ENCODE data around the gene CLRN1.

Gene CLRN1

DNA sequence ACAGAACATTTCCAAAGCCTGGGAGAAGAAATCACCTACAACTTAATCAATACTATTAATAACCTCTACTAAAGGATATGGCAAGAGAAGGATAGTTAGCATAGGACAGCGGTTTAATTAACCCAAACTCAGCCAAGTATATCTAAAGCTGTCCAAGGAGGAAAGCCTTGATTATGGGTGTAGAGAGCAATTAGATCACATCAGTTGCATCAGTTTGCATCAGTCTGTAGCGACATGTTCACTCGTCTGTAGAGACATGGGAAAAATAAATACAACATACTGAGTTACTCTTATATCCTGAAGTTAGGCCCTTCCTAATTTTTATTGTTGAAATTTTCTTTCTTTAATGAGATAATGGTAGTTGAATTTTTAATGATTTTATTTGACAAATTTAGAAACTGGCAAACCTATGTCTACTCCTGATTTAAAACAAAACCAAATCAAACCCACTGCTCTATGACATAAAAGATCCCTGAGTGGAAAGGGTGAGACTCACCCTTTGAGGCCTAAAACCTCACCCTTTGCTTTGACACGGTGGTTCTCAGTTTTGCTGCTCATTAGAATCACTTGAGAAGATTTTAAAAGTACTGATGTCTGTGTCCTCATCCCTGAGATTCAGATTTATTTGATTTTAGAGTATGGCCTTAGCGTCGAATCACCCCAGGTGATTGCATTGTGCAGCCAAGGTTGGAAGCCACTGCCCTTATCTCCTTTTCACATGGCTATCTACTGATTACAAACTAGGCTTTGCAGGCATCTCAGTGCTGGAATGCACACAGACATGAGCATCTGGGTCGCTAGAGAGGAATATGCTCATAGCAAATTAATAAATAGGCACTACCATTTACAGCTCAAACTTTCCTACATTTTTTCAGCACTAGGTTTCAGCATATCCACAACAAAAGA lies 2.8 kb upstream of the CLRN1 start:
- DNase-seq, result no peak

DNA sequence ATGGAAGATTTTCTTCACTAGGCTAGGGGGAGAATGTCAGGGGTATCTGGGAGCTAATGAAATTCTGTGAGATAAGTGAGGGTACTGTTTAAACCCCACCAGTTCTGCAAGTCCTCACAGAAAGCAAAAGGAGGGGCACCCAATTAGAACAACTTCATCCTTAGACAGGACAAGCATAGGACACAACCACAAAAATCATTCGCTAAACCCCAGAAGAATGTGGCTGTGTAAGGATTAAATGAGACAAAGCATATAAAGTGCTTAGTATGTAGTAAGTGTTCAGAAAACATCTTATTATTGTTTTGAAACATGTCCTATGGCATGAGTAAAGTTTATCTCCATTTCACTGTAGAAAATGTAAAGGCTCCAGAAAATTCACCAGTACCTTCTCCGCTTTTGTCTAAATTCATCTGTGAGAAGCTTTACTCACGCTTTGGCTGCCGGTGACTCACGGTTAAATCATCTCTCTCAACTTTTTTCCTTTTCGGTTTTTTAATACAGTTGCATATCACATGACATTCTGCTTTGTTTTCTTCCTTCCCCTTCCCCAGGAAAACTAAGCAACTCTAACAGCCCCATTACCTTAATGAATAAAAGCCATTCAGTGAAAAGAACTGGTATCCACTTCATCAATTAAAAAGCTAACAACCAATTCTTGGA lies 1.7 kb downstream of the CLRN1 start:
- DNase-seq, result no peak

DNA sequence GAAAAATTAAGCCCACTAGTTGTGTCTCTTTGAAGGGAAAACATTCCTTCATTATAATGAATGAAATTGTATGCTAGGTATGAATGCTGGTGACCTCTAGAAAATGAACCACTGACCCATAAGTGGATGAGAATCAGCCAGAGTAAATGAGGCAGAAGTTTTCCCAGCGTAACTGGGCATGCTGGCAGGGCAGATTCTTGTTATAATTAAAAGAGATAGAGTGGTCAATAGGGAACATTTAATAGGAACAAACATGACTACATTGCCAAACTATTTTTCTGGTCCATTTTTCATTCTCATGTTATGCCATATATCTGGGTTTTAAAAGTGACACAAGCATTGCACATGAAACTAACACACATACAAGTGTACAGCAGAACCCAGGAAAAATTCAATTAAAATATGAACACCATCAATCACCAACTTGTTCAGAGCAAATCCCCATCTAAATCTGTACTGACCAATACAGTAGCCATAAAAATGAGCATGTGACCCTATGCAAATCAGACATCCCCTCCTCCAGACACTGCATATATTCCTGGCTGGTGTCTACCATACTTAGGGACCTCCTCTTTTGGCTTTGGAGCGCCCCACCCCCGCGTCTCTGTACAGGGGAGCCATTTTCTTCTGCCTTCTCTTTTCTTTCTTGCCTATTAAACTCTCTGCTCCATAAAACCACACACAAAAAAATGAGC lies 4.0 kb downstream of the CLRN1 start:
- DNase-seq, result no peak

DNA sequence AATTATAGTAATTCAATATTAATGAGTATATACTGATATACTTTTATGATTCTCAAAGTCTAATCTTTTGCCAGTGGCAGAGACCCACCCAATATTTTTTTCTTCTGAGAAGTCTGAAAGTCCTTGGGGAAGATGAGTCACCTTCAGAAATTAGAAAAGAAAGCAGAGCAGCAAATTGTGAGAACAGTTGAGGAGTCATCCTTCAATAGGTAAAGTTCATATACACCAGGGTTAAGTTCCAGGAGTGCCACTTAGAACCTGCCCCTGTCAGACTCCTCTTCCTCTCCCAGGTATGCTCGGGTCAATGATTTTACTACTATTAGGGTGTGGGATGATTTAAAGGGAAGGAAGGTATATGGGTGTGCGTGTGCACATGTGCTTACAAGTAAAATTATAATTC lies 7.1 kb downstream of the CLRN1 start:
- no peak for DNase-seq

DNA sequence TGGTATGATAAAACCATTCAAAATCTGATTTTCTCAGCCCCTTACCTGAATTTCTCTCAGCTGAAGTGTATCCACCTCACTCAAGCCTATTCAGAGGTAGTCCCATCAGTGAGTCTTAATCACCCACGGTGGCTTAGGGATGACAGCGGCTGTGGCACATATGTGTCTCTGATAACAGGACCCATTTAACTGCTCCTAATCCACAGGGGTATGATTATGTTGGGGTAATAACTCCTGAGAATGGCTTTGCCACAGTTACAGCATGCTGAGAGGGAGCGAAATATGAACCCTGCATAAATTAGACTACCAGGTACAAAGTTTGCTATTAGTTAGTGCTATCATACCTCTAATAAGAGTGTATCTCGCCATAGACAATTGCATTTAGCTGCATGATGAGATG lies 10.6 kb downstream of the CLRN1 start:
- no peak for DNase-seq

DNA sequence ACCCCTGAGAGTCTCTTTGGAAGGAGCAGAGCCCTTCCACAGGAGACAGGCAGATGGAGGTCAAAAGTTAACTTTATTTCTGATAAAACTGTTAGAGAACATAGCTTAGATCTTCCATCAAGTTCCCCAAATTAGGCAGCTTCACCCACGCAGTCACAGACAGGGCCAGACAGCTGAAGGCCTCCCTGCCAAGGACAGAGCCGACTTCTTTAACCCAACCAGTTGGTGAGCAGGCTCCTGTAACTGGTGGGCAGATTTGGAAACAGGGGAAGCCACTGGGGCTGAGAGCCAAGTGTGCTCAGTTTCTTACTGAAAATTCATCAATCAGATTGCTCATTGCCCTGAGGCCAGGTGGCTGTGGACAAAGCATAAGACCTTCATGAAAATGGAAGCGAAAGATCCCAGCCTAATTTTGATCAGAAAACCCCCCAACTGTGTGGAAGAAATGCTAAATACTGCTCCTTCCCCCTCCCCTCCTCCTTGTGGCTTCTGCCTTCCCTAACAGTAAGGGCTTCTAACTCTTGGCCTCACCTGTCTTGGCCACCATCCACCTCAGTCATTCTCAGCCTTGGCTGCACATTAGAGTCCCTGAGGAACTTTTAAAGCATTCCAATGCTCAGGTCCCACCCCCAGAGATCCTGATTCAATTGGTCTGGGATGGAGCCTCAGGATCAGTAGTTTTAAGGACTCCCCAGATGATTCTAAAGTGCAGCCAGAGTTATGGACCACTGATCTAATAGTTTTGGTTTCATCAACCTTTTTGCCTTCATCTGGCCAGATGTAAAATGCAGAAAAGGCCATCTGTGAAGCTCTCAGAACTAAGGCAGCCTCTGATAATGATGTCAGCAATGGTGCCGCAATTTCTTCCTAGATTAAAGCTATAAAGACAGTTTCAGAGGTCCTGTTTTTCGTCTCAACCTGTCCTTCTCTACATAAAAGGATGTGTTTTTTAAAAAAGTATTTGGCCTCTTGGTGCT lies 11.5 kb downstream of the CLRN1 start:
- DNase-seq, result no peak

DNA sequence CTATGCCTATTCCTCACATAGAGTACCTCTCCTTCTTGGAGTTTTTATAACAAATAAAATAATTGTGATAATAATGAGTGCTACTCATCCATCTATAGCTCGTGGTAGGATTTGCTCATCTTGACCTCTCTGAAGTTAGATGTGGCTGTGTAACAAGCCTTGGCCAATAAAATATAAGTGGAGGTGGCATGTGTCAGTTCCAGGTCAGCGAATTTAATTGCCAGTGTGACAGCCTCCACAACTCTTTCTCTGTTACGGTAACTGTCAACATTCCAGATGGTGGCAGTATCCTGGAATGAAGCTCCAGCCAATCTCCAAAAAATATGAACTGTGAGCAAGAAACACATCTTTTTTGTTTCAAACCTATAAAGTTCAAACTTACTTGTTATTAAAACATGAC lies 13.8 kb downstream of the CLRN1 start:
- DNase-seq, result no peak

DNA sequence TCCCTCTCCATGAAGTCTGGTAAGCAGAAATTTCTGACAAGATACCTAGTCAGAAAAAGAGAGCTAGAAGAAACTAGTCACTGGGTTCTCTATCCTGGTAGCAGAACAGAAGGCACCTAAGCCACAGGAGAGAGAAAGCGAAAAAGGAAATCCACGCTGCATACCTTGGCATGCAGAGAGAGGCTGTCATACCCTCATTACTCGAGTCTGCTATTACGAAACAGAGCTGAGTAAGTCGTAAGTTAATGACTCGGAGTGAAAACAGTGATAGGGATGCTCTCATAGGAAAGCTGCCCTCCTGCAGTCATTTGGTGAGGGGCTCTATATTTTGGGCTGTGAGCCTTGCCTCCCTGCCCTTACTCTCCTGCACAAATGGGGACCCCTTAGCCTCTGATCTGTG lies 16.2 kb downstream of the CLRN1 start:
- no peak for DNase-seq

DNA sequence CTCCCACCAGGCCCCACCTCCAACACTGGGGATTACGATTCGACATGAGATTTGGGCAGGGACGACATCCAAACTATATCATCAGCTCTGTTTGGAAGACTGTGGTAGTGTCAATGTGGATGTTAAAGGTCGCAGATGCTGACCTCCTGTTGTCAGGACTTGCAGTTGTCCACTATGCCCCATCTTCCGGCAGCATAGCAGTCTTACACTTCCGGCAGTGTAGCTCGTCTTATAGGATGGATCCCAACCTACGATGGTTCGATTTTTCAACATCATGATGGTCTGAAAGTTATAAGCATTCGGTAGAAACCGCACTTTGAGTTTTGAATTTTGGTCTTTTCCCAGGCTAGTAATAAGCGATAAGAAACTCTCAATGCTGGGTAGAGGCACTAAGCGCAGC lies 20.6 kb downstream of the CLRN1 start:
- no peak for DNase-seq

DNA sequence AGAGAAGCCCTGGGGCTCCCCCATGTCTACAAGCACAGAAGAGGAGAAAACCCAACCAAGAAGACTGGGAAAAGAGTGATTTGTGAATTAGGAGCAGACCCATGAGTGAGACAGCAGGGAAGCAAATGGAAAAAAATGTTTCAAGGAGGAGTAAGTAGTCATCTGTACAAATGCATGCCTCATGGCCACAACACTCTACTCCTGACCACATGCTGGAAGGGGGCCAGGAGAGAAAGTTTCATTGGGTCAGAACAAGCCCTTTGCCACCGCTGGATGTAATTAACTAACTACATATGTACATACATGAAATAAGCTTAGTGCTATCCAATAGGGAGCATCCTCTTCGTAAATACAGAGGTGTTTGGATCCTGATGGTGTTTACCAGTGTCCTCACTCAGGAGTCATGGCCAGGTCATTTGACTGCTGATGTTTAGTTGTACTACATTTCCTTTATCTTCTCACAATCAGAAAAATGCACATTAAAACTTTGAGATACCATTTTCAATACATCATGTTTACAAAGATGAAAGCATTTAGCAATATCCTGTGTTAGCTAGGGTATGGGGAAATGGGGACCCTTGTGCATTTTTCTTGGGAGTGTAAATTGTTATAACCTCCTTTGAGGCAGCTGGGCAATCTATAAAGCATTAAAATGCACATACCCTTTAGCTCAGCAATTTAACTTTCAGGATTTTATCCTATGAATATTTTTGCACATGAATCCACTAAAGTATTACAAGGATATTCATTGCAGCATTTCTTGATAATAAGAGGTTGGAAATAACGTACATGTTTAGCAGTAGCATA lies 27.1 kb downstream of the CLRN1 start:
- no peak for DNase-seq

DNA sequence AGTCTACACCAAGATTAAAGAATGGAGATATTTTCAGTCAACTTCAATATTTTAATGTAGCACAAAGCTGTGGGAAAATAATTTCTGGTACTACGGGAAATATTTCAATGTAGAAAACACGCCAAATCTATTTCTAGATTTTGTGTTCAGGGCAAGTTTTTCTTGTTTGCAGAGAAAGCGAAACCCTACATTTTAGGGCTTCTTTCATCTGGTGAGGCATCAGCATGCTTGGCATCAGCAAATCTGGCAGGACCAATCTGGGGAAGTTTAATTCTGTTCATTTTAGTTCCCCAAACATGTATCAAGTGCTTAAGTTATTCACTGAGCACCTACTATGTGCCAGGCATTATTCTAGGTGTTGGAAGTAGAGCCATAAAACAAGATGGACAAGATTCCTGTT lies 30.3 kb downstream of the CLRN1 start:
- DNase-seq, result no peak

DNA sequence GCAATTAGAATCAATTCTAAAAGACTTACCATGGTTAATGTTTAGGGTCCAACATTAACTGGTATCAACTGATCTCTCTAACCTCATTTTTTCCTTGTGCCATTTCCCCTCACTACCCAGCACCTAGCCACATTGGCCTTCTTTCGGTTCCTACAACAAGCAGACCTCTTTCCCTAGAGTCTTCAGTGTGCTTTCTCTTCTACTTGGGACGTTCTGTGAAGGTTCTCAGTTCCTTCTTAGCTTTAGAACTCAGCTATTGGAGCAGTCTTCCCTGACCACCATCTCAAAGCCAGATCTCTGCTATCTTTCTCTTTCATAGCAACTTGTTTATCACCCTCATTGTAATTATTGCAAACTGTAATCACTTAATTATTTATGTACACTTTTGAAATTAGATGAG lies 35.8 kb downstream of the CLRN1 start:
- DNase-seq, result no peak

DNA sequence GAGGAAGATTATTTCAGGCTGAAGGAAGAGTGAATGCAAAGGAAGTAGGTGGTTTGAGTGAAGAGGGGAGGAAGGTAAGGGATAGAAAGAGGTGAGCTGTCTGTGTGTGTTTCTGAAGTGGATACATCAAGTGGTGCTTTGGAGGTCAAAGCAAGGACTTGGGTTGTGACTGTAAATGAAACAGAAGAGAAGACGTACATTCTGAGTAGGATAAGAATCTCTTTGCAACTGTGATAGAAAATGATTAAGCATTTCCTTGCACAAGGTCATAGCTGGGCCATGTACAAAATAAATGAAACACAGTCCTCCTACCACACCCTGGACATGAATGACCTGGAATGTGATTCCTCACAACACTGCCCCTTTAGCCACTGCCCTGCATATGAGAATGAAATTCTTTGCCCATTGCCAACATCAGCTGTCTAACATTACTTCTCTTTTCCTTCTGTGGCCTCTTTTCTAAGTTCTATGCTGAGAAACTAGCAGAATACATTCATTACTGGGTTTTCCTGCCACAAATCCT lies 39.0 kb downstream of the CLRN1 start:
- no peak for DNase-seq

DNA sequence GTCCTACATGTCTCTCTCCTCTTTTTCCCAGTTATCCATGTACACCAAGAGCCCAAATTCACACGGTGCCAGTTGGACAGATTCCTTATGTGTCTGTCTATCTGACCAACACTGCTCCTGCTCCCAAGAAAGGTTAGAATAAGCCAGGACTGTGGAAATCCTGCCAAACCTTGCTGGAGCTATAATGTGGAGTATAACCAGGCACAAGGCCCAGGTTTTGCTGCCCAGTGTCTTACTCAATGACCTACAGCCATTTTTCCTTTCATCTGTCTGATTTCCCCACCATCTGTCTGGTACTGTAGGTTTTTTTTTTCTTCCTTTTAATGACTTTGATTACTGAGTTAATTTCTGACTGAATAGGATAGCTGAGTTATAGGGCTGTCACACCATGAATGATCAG lies 40.8 kb downstream of the CLRN1 start:
- no peak for DNase-seq

DNA sequence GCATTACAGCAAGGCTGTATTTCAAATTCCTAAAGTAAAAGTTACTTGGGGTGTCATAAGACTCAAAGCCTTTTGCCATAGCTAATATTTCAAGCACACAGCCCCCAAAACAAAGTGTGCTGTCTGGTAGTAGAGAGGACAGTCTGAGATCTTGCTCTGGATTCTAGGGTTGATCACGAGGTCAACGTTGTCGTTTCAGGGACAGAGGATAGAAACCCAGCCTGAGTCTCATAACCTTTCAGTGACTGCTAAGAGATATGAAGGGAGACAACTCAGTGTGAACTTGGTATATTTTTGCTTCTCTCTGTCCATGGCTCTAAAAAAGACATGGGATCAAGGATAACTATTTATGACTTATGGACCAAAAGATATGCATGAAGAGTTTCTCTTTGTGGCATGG lies 41.7 kb downstream of the CLRN1 start:
- no peak for DNase-seq

DNA sequence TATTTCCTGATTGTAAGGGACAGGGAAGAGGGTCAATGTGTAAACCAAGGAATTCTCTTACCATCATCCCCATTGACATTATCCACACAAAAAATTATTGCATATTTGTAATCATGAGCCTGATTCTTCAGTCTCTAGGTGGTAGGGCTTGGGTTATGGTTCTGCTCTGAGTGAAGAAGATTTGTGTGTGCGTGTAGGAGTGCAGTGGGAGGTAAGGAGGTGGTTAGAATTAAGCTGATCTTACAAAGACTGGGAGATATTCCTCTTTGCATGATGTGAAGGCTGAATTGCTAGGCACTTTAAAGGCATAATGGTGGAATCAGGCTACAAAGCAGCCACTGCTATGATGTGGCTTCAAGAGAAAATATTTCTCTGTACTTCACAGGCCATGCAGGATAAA lies 44.3 kb downstream of the CLRN1 start:
- no peak for DNase-seq

DNA sequence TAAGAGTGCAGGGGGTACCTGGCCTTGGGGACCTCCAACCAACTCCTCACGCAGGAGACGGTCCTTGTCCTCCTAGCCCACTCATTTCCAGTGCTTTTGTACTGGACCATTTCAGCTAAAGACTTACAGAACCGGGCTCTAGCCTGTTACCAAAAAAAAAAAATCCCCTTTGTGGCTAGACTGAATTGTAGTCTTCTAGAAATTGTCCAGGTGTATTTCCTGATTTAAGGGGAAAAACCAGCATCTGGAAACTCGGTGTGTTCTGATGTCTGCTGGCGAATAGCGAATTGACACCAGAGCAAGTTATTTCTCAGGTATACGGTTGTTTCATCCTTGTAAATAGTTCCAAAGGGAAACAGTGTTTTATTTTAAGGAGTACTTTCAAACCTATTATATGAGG lies 46.2 kb downstream of the CLRN1 start:
- DNase-seq, result no peak

DNA sequence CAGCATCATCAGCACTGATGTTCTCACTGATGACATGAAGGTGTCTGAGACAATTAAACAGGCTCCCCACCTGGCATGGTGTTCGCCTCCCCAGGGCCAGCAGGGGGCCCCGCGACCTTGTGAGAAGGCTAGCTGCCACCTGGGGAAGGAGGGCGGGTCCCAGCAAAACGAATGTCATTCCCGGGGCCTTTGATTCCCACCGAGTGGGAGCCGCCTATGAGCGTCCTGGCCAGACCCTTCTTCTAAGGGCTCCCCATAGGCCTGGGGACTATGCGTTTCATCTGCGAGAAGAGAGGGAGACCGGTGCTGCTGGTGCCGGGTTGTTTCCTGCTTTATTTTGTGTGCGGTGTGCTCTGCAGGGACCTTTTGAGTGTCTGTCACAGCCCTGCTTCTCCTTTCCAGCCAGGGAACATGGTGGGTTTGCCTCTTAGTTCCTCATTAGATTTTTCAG lies 46.8 kb downstream of the CLRN1 start:
- peak; percentile 40 for DNase-seq

DNA sequence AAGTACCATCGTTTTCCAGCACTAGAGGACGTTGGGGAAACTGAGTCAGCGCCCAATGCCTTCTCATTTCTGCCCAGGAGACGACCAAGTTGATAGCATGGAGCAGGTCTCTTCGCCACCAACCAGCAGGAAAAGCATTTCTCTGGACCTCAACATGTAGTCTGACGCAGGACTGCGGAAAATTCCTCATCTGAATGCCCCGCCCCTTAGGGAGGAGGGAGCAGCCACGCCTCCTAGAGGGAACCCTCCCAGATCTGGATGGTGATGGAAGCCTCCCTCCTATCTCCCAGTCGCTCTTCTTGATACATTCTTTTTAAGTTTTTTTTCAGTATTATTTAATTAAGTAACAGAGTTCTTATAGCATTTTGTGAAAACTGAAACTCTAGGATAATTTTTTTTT lies 49.9 kb downstream of the CLRN1 start:
- no peak for DNase-seq

DNA sequence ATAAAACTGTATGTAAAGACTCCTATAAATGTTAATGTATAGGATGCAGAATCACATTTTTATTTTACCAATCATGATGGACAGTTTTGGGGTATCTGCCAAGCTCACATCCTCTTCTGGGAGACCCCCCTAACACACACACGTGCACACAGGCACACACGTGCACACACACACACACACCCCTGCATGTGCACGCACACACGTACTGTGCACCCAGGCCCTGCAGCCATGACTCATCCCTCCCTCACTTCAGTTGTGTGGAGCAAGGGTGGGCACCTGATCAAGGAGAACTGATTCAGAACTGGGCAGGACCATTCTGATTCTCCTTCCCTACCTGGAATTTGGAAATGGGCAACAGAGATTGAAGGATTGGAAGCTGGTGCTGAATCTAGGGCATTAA lies 51.3 kb downstream of the CLRN1 start:
- DNase-seq, result no peak

DNA sequence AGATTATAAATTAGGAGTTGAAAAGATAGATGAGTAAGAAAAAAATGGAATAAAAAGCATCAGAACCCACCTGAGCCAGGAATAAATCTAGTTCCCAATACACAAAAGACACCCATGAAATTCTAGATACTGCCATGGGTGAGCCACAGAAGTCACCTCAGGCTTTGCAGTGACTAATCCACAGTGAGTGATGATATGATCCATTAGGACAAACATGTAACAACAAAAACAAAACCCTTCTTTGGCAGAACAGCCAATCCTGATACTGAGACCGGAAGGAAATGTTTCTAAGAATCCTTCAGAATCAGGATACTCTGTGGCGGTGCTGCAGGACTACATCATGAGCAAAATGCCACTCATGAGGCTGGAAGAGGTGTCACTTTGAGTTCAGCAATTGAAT lies 52.3 kb downstream of the CLRN1 start:
- DNase-seq, result no peak

DNA sequence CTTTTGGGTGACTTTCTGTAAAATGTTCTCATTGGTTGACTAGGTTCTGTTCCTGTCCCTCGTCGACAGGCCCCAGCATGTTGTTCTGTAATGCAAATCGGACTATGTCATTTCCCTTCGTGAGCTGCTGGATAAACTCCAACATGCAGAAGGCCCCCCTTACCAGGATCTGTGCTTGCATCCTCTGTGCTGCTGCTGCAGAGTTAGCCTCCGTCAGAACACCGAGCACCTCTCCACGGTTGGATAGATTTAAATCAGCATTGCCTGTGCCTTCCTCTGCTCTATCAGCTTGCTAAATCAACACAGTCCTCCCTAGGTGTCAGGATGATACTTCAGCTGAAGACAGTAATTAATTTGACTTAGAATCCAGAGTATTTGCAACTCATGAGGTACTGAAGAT lies 54.6 kb downstream of the CLRN1 start:
- no peak for DNase-seq

All from activated CD4-positive, alpha-beta T cell treated with anti-CD3 and anti-CD28 coated beads, Interleukin-2, amount 50 U/mL, for 1 hour (primary cell).